GM03348 (cell line): ENCODE data around the gene ITGB4.
A peak's percentile ranks its signal among the peaks of the same experiment; 100 is the strongest.
"Not testable (repeated sequence)": the region's sequence is repeated elsewhere in the genome, so short reads cannot be mapped to it uniquely, and the experiment has no call there.

ENCODE experiments used
- DNase-seq: peaks from one replicate; pipeline ENCODE4 v3.0.0; 2012; ENCODE audit warnings: low spot score

ITGB4 gene

GRCh38 chr17:75771334-75772281, 50.3 kb downstream of the ITGB4 start:
- no peak for DNase-seq

- no peak for DNase-seq
Observed at GRCh38 chr17:75773121-75773807, 52.0 kb downstream of the ITGB4 start.

GRCh38 chr17:75773808-75774470, 52.7 kb downstream of the ITGB4 start:
- DNase-seq = no peak

- DNase-seq = no peak
Observed at GRCh38 chr17:75774471-75774990, 53.3 kb downstream of the ITGB4 start.

GRCh38 chr17:75774991-75775668, 53.9 kb downstream of the ITGB4 start:
- DNase-seq = no peak

GRCh38 chr17:75776386-75777295, 55.4 kb downstream of the ITGB4 start:
- no peak for DNase-seq

GRCh38 chr17:75777296-75777922, 56.1 kb downstream of the ITGB4 start:
- DNase-seq = no peak

GRCh38 chr17:75778066-75778860, 57.0 kb downstream of the ITGB4 start:
- DNase-seq = not testable (repeated sequence)

GRCh38 chr17:75778861-75779249, 57.6 kb downstream of the ITGB4 start:
- no peak for DNase-seq

GRCh38 chr17:75779250-75779986, 58.2 kb downstream of the ITGB4 start:
- DNase-seq = peak; percentile 98

- DNase-seq = no peak
Observed at GRCh38 chr17:75779987-75780889, 59.0 kb downstream of the ITGB4 start.

GRCh38 chr17:75783069-75783783, 62.0 kb downstream of the ITGB4 start:
- DNase-seq = peak; percentile 47

- no peak for DNase-seq
Observed at GRCh38 chr17:75783803-75784472, 62.7 kb downstream of the ITGB4 start.

- peak; percentile 98 for DNase-seq
Observed at GRCh38 chr17:75784473-75785015, 63.3 kb downstream of the ITGB4 start, which contains the start of gene UNK. Gene UNK (plus strand): TSS chr17:75784806. CDS start chr17:75784881, 75 bp downstream.

- peak; percentile 96 for DNase-seq
Observed at GRCh38 chr17:75785016-75785890, 64.0 kb downstream of the ITGB4 start.
